Gastrocnemius medialis (tissue), 4 donors: ENCODE results near the gene GLOD4. TPM values are rescaled to one million over a fixed set of nuclear protein-coding genes. Genes with fewer than 3 reads are reported as not detected.
"Not testable (repeated sequence)": the region's sequence is repeated elsewhere in the genome, so short reads cannot be mapped to it uniquely, and the experiment has no call there.

Experiments
- ATAC-seq, 2 donors: fragments of 150-250 bp; one replicate each; pipeline ENCODE4 v1.9.1; 2016
- DNase-seq, 2 donors: peaks; one replicate each; pipeline ENCODE4 v3.0.0-alpha.2; 2019
- H3K27ac ChIP-seq, 4 donors: fragments of 200-600 bp; sonication (generic); 1 replicate in 1 of 4; 2 replicates in 3 of 4; pipeline ENCODE4 v1.5.1; 2016 to 2018; ENCODE audit warnings: mild to moderate bottlenecking in 2 of 4, moderate library complexity in 1 of 4
- H3K27me3 ChIP-seq, 3 donors: fragments of 200-600 bp; sonication (generic) in 2 of 3; 1 replicate in 1 of 3; 2 replicates in 2 of 3; pipeline versions ENCODE4 v1.5.1 to v1.6.0; 2016 to 2019; ENCODE audit warnings: mild to moderate bottlenecking in 1 of 3, moderate library complexity in 1 of 3
- H3K36me3 ChIP-seq, 2 donors: fragments of 200-600 bp; sonication (generic) in 1 of 2; one replicate each; pipeline ENCODE4 v1.5.1; 2017 to 2018
- H3K4me1 ChIP-seq, 2 donors: fragments of 200-600 bp; sonication (generic) in 1 of 2; one replicate each; pipeline ENCODE4 v1.5.1; 2016 to 2017; ENCODE audit warnings: mild to moderate bottlenecking in 2 of 2
- H3K4me3 ChIP-seq, 4 donors: fragments of 200-600 bp; sonication (generic) in 3 of 4; 1 replicate in 1 of 4; 2 replicates in 3 of 4; pipeline ENCODE4 v1.5.1; 2016 to 2019; ENCODE audit warnings: mild to moderate bottlenecking in 2 of 4
- H3K9me3 ChIP-seq, 3 donors: fragments of 200-600 bp; sonication (generic) in 2 of 3; 1 replicate in 1 of 3; 2 replicates in 2 of 3; pipeline ENCODE4 v1.5.1; 2016 to 2019
- CTCF ChIP-seq, 5 experiments: fragments of 450-650 bp in 3 of 5; fragments of 200-600 bp in 2 of 5; sonication (generic) in 2 of 5; IDR thresholded peaks in 4 of 5; conservative IDR thresholded peaks in 1 of 5; 1 replicate in 4 of 5; 2 replicates in 1 of 5; pipeline ENCODE4 v1.5.1; 2016 to 2019; ENCODE audit warnings: antibody characterized with exemption in 5 of 5, mild to moderate bottlenecking in 3 of 5, moderate library complexity in 3 of 5
- POLR2A ChIP-seq, 2 donors: fragments of 450-650 bp; IDR thresholded peaks; one replicate each; pipeline ENCODE4 v1.6.1; 2017; ENCODE audit warnings: antibody characterized with exemption in 2 of 2, mild to moderate bottlenecking in 2 of 2, moderate library complexity in 2 of 2
- in situ Hi-C, 4 donors: fragments of 200-750 bp; cut with MboI; loops; one replicate each; pipeline versions ENCODE4 v1.15.0 to v1.8.0; 2017; ENCODE audit warnings: low sequenced_read_pairs in 4 of 4
- intact Hi-C: fragments of 100-400 bp; cut with DNase I; formaldehyde crosslinking; loops from one replicate; pipeline ENCODE4 v1.15.1; 2023; ENCODE audit warnings: low total_unique reads
- total RNA-seq, 4 donors: library from RNA; depleted of rRNA; stranded (reverse); fragments of >200 nt; gene quantifications; one replicate each; pipeline versions ENCODE4 v1.1.0 to v1.2.3, GENCODE V29; 2016

The GLOD4 gene
- total RNA-seq, 4 donors from 2014 or later = 17.6 to 38.1 (median 22.8) TPM

GRCh38 chr17:752620-753219, 29.4 kb downstream of the GLOD4 start:
- Histone ChIP-seq H3K36me3 (peaks cover 0 to 5% of the 10 kb centered on the region in 2 donors), H3K9me3 (no peaks in the 10 kb centered on the region), H3K4me3 (peak overlapping the region; percentile 90 to 99 (median 91)), H3K4me1 (peaks cover 12 to 19% of the 10 kb centered on the region in 2 donors), H3K27ac (peak overlapping the region; percentile 74 to 87 (median 85)), H3K27me3 (no peaks in the 10 kb centered on the region)
- intact Hi-C loops (loop anchor here (1.0 to 5.0 kb wide), 2 partner anchors 29 to 605 kb away; no protein-coding TSS in a partner anchor), in situ Hi-C loops (no loop called here)
- no peak for TF ChIP-seq POLR2A (IDR thresholded peaks at IDR 0.05)
- no peak for TF ChIP-seq CTCF (IDR thresholded peaks at IDR 0.05 in 4 of 5, conservative IDR thresholded peaks at IDR 0.05 in 1 of 5)
- DNase-seq (peak; percentile 39 to 71), ATAC-seq (peak; percentile 49 to 52)

GRCh38 chr17:752002-752619, 30.0 kb downstream of the GLOD4 start, which contains the start of gene GEMIN4:
TSS of gene GEMIN4 (minus strand) at chr17:752264. CDS start at chr17:752142, 122 bp downstream.
- H3K9me3 ChIP-seq = no peaks in the 10 kb centered on the region
- intact Hi-C loops (loop anchor here (1.0 to 5.0 kb wide), 2 partner anchors 29 to 605 kb away; no protein-coding TSS in a partner anchor), in situ Hi-C loops (no loop called here)
- H3K4me3 ChIP-seq = peak within 1 kb of the TSS; percentile 90 to 99 (median 91)
- H3K27me3 ChIP-seq = no peaks in the 10 kb centered on the region
- peak within 1 kb of the TSS; percentile 74 to 87 (median 85) for H3K27ac ChIP-seq
- peaks cover 12 to 19% of the 10 kb centered on the region in 2 donors for H3K4me1 ChIP-seq
- peak; percentile 81 to 86 for DNase-seq
- ATAC-seq = peak; percentile 95 to 97
- TF ChIP-seq CTCF (IDR thresholded peaks at IDR 0.05 in 4 of 5, conservative IDR thresholded peaks at IDR 0.05 in 1 of 5) (peak; percentile 88 to 97 (median 94)), POLR2A (IDR thresholded peaks at IDR 0.05) (peak; percentile 70 to 73)
- H3K36me3 ChIP-seq = peaks cover 0 to 11% of the 10 kb centered on the region in 2 donors

- Histone ChIP-seq H3K27me3 (no peaks in the 10 kb centered on the region), H3K9me3 (no peaks in the 10 kb centered on the region), H3K27ac (peak overlapping the region; percentile 74 to 87 (median 85)), H3K4me3 (peak overlapping the region; percentile 90 to 99 (median 91)), H3K4me1 (peaks cover 12 to 19% of the 10 kb centered on the region in 2 donors), H3K36me3 (peaks cover 0 to 14% of the 10 kb centered on the region in 2 donors)
- intact Hi-C loops = loop anchor here (1.0 to 5.0 kb wide), 2 partner anchors 30 to 604 kb away; no protein-coding TSS in a partner anchor
- peak; percentile 25 to 30 for ATAC-seq
- DNase-seq = no peak
- in situ Hi-C loops = no loop called here
- TF ChIP-seq POLR2A (IDR thresholded peaks at IDR 0.05) (no peak), CTCF (IDR thresholded peaks at IDR 0.05 in 4 of 5, conservative IDR thresholded peaks at IDR 0.05 in 1 of 5) (no peak)
Measured at GRCh38 chr17:751269-752001, 30.6 kb downstream of the GLOD4 start.

- H3K27ac ChIP-seq = peak overlapping the region in 1 of 4 donors; percentile 84
- H3K36me3 ChIP-seq = peaks cover 0 to 22% of the 10 kb centered on the region in 2 donors
- peak overlapping the region in 3 of 4 donors; percentile 90 to 99 (median 92) for H3K4me3 ChIP-seq
- TF ChIP-seq POLR2A (IDR thresholded peaks at IDR 0.05) (no peak), CTCF (IDR thresholded peaks at IDR 0.05 in 4 of 5, conservative IDR thresholded peaks at IDR 0.05 in 1 of 5) (no peak)
- H3K4me1 ChIP-seq = peaks cover 12 to 19% of the 10 kb centered on the region in 2 donors
- intact Hi-C loops (loop anchor here (5.0 kb wide), 1 partner anchor 603 kb away; no protein-coding TSS in a partner anchor), in situ Hi-C loops (no loop called here)
- no peaks in the 10 kb centered on the region for H3K9me3 ChIP-seq
- DNase-seq (no peak), ATAC-seq (no peak)
- no peaks in the 10 kb centered on the region for H3K27me3 ChIP-seq
Measured at GRCh38 chr17:750431-751037, 31.5 kb downstream of the GLOD4 start.

GRCh38 chr17:749359-749758, 32.7 kb downstream of the GLOD4 start:
- intact Hi-C loops, H3K27ac ChIP-seq, ATAC-seq, H3K9me3 ChIP-seq, H3K27me3 ChIP-seq, DNase-seq, in situ Hi-C loops, H3K4me3 ChIP-seq: not testable (repeated sequence)
- Histone ChIP-seq H3K4me1 (peaks cover 12 to 19% of the 10 kb centered on the region in 2 donors), H3K36me3 (peaks cover 0 to 34% of the 10 kb centered on the region in 2 donors)

GRCh38 chr17:748604-749003, 33.5 kb downstream of the GLOD4 start:
- intact Hi-C loops, H3K27ac ChIP-seq, ATAC-seq, in situ Hi-C loops, H3K4me3 ChIP-seq, DNase-seq, H3K27me3 ChIP-seq, H3K9me3 ChIP-seq: not testable (repeated sequence)
- H3K4me1 ChIP-seq = peaks cover 12 to 19% of the 10 kb centered on the region in 2 donors
- peaks cover 0 to 42% of the 10 kb centered on the region in 2 donors for H3K36me3 ChIP-seq
